HFFc6 (cell line): Measurements from ENCODE around the gene LMNA. TPM values are rescaled to one million over a fixed set of nuclear protein-coding genes. Genes with fewer than 3 reads are reported as not detected.
"Not testable (repeated sequence)": the region's sequence is repeated elsewhere in the genome, so short reads cannot be mapped to it uniquely, and the experiment has no call there.

Source experiments
- DNase-seq: peaks from one replicate; pipeline ENCODE4 v3.0.0-alpha.2; 2018
- H3K27ac Mint-ChIP-seq: 2 replicates; pipeline ENCODE4 v1.8.0; 2020; ENCODE audit warnings: mild to moderate bottlenecking, mixed read lengths
- H3K27me3 Mint-ChIP-seq: 2 replicates; pipeline ENCODE4 v1.8.0; 2021; ENCODE audit warnings: mild to moderate bottlenecking, moderate library complexity, mixed read lengths; ENCODE audit not compliant: insufficient read depth
- H3K36me3 Mint-ChIP-seq: 2 replicates; pipeline ENCODE4 v1.8.0; 2021; ENCODE audit warnings: low read depth, mixed read lengths
- H3K4me1 Mint-ChIP-seq: 2 replicates; pipeline ENCODE4 v1.8.0; 2020; ENCODE audit warnings: low read depth, mixed read lengths
- H3K4me3 Mint-ChIP-seq: 2 replicates; pipeline ENCODE4 v1.8.0; 2020; ENCODE audit warnings: mild to moderate bottlenecking, moderate library complexity, mixed read lengths
- H3K9me3 Mint-ChIP-seq: 2 replicates; pipeline ENCODE4 v1.8.0; 2020; ENCODE audit warnings: mild to moderate bottlenecking, mixed read lengths
- CTCF ChIP-seq: fragments of 200-600 bp; sonication (generic); IDR thresholded peaks from 2 replicates; pipeline ENCODE4 v1.5.0; 2021; ENCODE audit warnings: antibody characterized with exemption, mild to moderate bottlenecking
- total RNA-seq, 6 experiments: library from RNA; stranded (reverse); fragmentation: NEBNext Ultra II Directional; extraction: Animal tissue kit (Norgen Biotek cat#: 25700); gene quantifications; 2 replicates in 1 of 6; 3 replicates in 5 of 6; pipeline ENCODE4 v1.2.3, GENCODE V29; 2021

LMNA gene
- total RNA-seq, 6 experiments from 2014 or later = 1,238 to 1,664 (median 1,535) TPM

GRCh38 chr1:156070548-156070947 is 44.0 kb upstream of the LMNA start:
- no peak overlapping the region for H3K4me3 Mint-ChIP-seq

GRCh38 chr1:156071332-156071816 is 43.1 kb upstream of the LMNA start:
- H3K9me3 Mint-ChIP-seq, H3K36me3 Mint-ChIP-seq, H3K27me3 Mint-ChIP-seq, DNase-seq, H3K4me3 Mint-ChIP-seq, H3K27ac Mint-ChIP-seq: not testable (repeated sequence)
- peaks cover 13% of the 10 kb centered on the region for H3K4me1 Mint-ChIP-seq

More at GRCh38 chr1:156070548-156070947, 44.0 kb upstream of the LMNA start:
- Mint-ChIP-seq H3K9me3 (no peaks in the 10 kb centered on the region), H3K27me3 (peaks cover 3% of the 10 kb centered on the region), H3K27ac (no peak overlapping the region), H3K4me1 (peaks cover 9% of the 10 kb centered on the region), H3K36me3 (no peaks in the 10 kb centered on the region)
- DNase-seq = no peak
- no peak for TF ChIP-seq CTCF

- H3K27ac Mint-ChIP-seq = no peak overlapping the region
- DNase-seq = no peak
- peaks cover 3% of the 10 kb centered on the region for H3K27me3 Mint-ChIP-seq
- H3K36me3 Mint-ChIP-seq = no peaks in the 10 kb centered on the region
- no peaks in the 10 kb centered on the region for H3K9me3 Mint-ChIP-seq
- no peak for TF ChIP-seq CTCF
- no peak overlapping the region for H3K4me3 Mint-ChIP-seq
- H3K4me1 Mint-ChIP-seq = peaks cover 11% of the 10 kb centered on the region
Observed at GRCh38 chr1:156072251-156072650, 42.3 kb upstream of the LMNA start.

GRCh38 chr1:156073110-156073687 is 41.3 kb upstream of the LMNA start:
- H3K9me3 Mint-ChIP-seq = no peaks in the 10 kb centered on the region
- H3K4me1 Mint-ChIP-seq = peaks cover 7% of the 10 kb centered on the region; the same call in 1 of the 2 replicates
- no peak overlapping the region for H3K4me3 Mint-ChIP-seq
- peaks cover 3% of the 10 kb centered on the region for H3K27me3 Mint-ChIP-seq
- no peak for TF ChIP-seq CTCF
- DNase-seq = no peak
- no peaks in the 10 kb centered on the region for H3K36me3 Mint-ChIP-seq
- no peak overlapping the region for H3K27ac Mint-ChIP-seq

- peaks cover 3% of the 10 kb centered on the region for H3K27me3 Mint-ChIP-seq
- DNase-seq = no peak
Observed at GRCh38 chr1:156073740-156074139, 40.8 kb upstream of the LMNA start.

More at GRCh38 chr1:156073740-156074139, 40.8 kb upstream of the LMNA start:
- Mint-ChIP-seq H3K36me3 (no peaks in the 10 kb centered on the region), H3K27ac (no peak overlapping the region), H3K4me3 (no peak overlapping the region), H3K4me1 (peaks cover 7% of the 10 kb centered on the region; the same call in 1 of the 2 replicates), H3K9me3 (no peaks in the 10 kb centered on the region)
- TF ChIP-seq CTCF = no peak
